Esophagus muscularis mucosa (tissue), 4 donors: ENCODE measurements around the gene C13orf42. TPM values are rescaled to one million over a fixed set of nuclear protein-coding genes. Genes with fewer than 3 reads are reported as not detected.
A peak's percentile ranks its signal among the peaks of the same experiment; 100 is the strongest.

Experiments
- DNase-seq: peaks from one replicate; pipeline ENCODE4 v3.0.0-alpha.2; 2017; ENCODE audit errors: extremely low spot score
- H3K27ac ChIP-seq, 4 donors: fragments of 200-600 bp; sonication (generic); replicated peaks in 1 of 4; 1 replicate in 3 of 4; 2 replicates in 1 of 4; pipeline ENCODE4 v1.5.1; 2016 to 2019; ENCODE audit warnings: mild to moderate bottlenecking in 1 of 4
- H3K27me3 ChIP-seq, 4 donors: fragments of 200-600 bp; sonication (generic); one replicate each; pipeline versions ENCODE4 v1.5.1 to v1.6.0; 2016 to 2019
- H3K36me3 ChIP-seq, 4 donors: fragments of 200-600 bp; sonication (generic); one replicate each; pipeline ENCODE4 v1.5.1; 2016 to 2019
- H3K4me1 ChIP-seq, 4 donors: fragments of 200-600 bp; sonication (generic); one replicate each; pipeline ENCODE4 v1.5.1; 2016 to 2019
- H3K4me3 ChIP-seq, 4 donors: fragments of 200-600 bp; sonication (generic); 1 replicate in 2 of 4; 2 replicates in 2 of 4; pipeline ENCODE4 v1.5.1; 2016 to 2019; ENCODE audit warnings: mild to moderate bottlenecking in 4 of 4, moderate library complexity in 1 of 4
- H3K9me3 ChIP-seq, 4 donors: fragments of 200-600 bp; sonication (generic); 1 replicate in 3 of 4; 2 replicates in 1 of 4; pipeline ENCODE4 v1.5.1; 2016 to 2019
- EP300 ChIP-seq: sonication (generic); formaldehyde crosslinking; IDR thresholded peaks from one replicate; pipeline ENCODE4 v1.6.1; 2017; ENCODE audit warnings: antibody characterized with exemption
- POLR2A ChIP-seq: fragments of 450-650 bp; IDR thresholded peaks from one replicate; pipeline ENCODE4 v1.6.1; 2017; ENCODE audit warnings: antibody characterized with exemption, moderate library complexity, mild to moderate bottlenecking, low read depth
- POLR2AphosphoS5 ChIP-seq, 2 donors: sonication (generic); formaldehyde crosslinking; IDR thresholded peaks; one replicate each; pipeline ENCODE4 v1.6.1; 2017; ENCODE audit warnings: antibody characterized with exemption in 2 of 2
- WGBS: methylation state at CpG from one replicate; pipeline ENCODE4 v1.1.5; 2018; 5-methylcytosine and 5-hydroxymethylcytosine counted together
- intact Hi-C: fragments of 100-400 bp; cut with DNase I; formaldehyde crosslinking; loops from one replicate; pipeline ENCODE4 v1.15.1; 2023
- total RNA-seq, 4 donors: library from RNA; depleted of rRNA; stranded (reverse); fragments of >200 nt; gene quantifications; one replicate each; pipeline versions ENCODE4 v1.1.0 to v1.2.1, GENCODE V29; 2016
- TF ChIP-seq, protein P1 (sequence below), 3 experiments: fragments of 200-600 bp in 2 of 3; fragments of 450-650 bp in 1 of 3; sonication (generic) in 2 of 3; IDR thresholded peaks; one replicate each; pipeline ENCODE4 v1.5.1; 2017 to 2019; ENCODE audit warnings: antibody characterized with exemption in 3 of 3, mild to moderate bottlenecking in 2 of 3, moderate library complexity in 1 of 3

The C13orf42 gene
- total RNA-seq, 4 donors from 2014 or later, result not detected

DNA sequence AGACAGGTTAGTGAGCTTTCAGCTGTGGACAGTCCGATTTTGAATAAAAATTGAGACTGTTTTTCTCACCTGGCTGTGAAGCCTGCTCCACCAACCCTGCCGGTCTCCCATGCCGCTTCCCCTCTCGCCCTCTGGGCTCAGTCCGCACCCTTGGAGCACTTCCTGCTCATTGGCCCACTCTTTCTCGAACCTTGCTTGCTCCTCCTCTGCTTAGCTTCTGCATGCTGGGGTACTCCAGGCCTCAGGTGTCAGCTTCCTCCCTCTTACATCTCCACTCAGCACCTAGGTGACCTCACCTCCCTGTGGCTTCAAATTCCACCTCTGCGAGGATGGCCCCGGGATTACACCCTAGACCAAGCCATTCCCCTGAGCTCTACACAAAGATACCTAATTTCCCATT is 39.6 kb downstream of the C13orf42 start:
- Histone ChIP-seq H3K4me3 (no peak overlapping the region), H3K4me1 (peaks cover 3 to 11% (median 7%) of the 10 kb centered on the region in 4 donors), H3K36me3 (no peaks in the 10 kb centered on the region), H3K27ac (no peak overlapping the region), H3K9me3 (no peaks in the 10 kb centered on the region), H3K27me3 (no peaks in the 10 kb centered on the region)
- DNase-seq, result no peak
- intact Hi-C loops, result loop anchor here (5.0 kb wide), 1 partner anchor 1089 kb away; no protein-coding TSS in a partner anchor
- no peak for TF ChIP-seq POLR2A
- TF ChIP-seq POLR2AphosphoS5 (IDR thresholded peaks at IDR 0.05), result no peak
- no peak for TF ChIP-seq EP300
- TF ChIP-seq, protein P1, sequence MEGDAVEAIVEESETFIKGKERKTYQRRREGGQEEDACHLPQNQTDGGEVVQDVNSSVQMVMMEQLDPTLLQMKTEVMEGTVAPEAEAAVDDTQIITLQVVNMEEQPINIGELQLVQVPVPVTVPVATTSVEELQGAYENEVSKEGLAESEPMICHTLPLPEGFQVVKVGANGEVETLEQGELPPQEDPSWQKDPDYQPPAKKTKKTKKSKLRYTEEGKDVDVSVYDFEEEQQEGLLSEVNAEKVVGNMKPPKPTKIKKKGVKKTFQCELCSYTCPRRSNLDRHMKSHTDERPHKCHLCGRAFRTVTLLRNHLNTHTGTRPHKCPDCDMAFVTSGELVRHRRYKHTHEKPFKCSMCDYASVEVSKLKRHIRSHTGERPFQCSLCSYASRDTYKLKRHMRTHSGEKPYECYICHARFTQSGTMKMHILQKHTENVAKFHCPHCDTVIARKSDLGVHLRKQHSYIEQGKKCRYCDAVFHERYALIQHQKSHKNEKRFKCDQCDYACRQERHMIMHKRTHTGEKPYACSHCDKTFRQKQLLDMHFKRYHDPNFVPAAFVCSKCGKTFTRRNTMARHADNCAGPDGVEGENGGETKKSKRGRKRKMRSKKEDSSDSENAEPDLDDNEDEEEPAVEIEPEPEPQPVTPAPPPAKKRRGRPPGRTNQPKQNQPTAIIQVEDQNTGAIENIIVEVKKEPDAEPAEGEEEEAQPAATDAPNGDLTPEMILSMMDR (IDR thresholded peaks at IDR 0.05), result no peak
- WGBS, result 89% methylated on average over 8 of the region's 8 CpGs

DNA sequence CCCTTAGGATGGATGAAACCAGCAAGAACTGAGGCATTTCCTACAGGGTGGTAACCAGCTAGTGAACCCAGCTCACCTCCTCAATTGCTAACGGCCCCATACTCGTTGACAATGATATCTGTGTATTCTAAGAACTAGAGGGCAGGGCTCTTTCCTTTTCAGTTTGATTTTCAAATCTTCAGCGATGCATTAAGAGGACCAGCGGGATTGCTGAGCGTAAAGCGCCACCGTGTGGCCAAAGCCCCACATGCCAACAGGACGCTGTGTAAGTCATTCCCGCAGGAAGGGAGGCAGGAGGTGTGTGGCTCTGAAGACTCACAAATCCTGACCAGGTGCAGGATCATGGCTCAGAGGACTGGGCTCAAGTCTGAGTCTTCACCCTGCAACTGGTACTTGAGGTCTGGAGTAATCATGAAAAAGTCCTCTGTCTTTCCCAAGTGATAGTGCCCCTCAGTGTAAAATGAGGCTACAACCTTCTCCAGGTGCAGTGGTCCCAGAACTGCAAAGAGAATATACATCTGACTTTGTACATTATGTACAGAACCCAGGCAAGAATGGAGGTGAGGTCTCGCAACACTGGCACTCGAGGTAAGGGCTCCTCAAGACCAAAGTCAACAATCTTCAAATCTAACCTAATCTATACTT is 40.9 kb downstream of the C13orf42 start:
- no peak overlapping the region for H3K4me3 ChIP-seq
- peaks cover 3 to 17% (median 9%) of the 10 kb centered on the region in 4 donors for H3K4me1 ChIP-seq
- H3K36me3 ChIP-seq, result no peaks in the 10 kb centered on the region
- no peaks in the 10 kb centered on the region for H3K9me3 ChIP-seq
- intact Hi-C loops, result loop anchor here (5.0 kb wide), 1 partner anchor 1088 kb away; no protein-coding TSS in a partner anchor
- H3K27me3 ChIP-seq, result peaks cover 0 to 7% (median 0%) of the 10 kb centered on the region in 4 donors
- no peak for DNase-seq
- TF ChIP-seq POLR2AphosphoS5 (IDR thresholded peaks at IDR 0.05), result no peak
- TF ChIP-seq, protein P1 (IDR thresholded peaks at IDR 0.05), result peak; percentile 86 to 97 (median 89)
- 6% methylated on average over 11 of the region's 11 CpGs for WGBS
- H3K27ac ChIP-seq, result no peak overlapping the region

DNA sequence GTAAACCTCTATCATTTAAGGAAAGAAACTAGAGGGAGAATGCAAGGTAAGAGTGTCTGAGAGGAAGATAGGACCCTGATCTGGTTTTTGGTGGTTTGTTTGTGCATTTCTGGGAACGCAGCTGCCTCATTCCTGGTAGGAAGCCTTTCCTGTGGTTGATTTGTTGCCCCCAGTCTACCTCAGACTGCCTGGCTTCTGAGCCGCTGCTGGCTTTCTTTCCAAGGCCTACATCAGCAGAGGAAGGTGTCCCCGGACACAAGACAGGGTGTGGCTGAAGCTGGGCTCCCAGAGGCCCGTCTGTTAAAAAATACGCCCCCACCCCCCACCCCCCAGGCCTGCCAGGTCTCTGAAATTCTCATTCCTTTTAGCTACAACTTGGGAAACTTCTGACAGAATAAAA is 42.6 kb downstream of the C13orf42 start:
- no peaks in the 10 kb centered on the region for H3K9me3 ChIP-seq
- H3K36me3 ChIP-seq, result no peaks in the 10 kb centered on the region
- no peak overlapping the region for H3K27ac ChIP-seq
- peaks cover 0 to 11% (median 0%) of the 10 kb centered on the region in 4 donors for H3K27me3 ChIP-seq
- DNase-seq, result no peak
- no peak overlapping the region for H3K4me3 ChIP-seq
- H3K4me1 ChIP-seq, result peaks cover 3 to 17% (median 9%) of the 10 kb centered on the region in 4 donors
- WGBS, result 51% methylated on average over 5 of the region's 5 CpGs
- intact Hi-C loops, result loop anchor here (5.0 kb wide), 1 partner anchor 76 kb away; no protein-coding TSS in a partner anchor
- no peak for TF ChIP-seq POLR2AphosphoS5 (IDR thresholded peaks at IDR 0.05)
- no peak for TF ChIP-seq EP300
- TF ChIP-seq, protein P1 (IDR thresholded peaks at IDR 0.05), result no peak
- no peak for TF ChIP-seq POLR2A

GRCh38 chr13:51067706-51068105 is 43.4 kb downstream of the C13orf42 start:
- TF ChIP-seq POLR2AphosphoS5 (IDR thresholded peaks at IDR 0.05) (no peak), EP300 (no peak), POLR2A (no peak)
- TF ChIP-seq, protein P1 (IDR thresholded peaks at IDR 0.05), result no peak
- Histone ChIP-seq H3K4me3 (no peak overlapping the region), H3K27ac (no peak overlapping the region), H3K9me3 (no peaks in the 10 kb centered on the region), H3K27me3 (peaks cover 0 to 11% (median 0%) of the 10 kb centered on the region in 4 donors), H3K4me1 (peaks cover 3 to 17% (median 9%) of the 10 kb centered on the region in 4 donors), H3K36me3 (no peaks in the 10 kb centered on the region)
- 61% methylated on average over 5 of the region's 5 CpGs for WGBS
- DNase-seq, result no peak
- intact Hi-C loops, result loop anchor here (5.0 kb wide), 1 partner anchor 75 kb away; no protein-coding TSS in a partner anchor
